IPS-18c (cell line): ENCODE data around the gene RAB3GAP2.
A peak's percentile ranks its signal among the peaks of the same experiment; 100 is the strongest.
"Not testable (repeated sequence)": the region's sequence is repeated elsewhere in the genome, so short reads cannot be mapped to it uniquely, and the experiment has no call there.

Experiments used
- H3K4me3 ChIP-seq: 2 replicates; pipeline ENCODE4 v1.7.0; 2013; ENCODE audit warnings: low read depth, mild to moderate bottlenecking, low read length, moderate library complexity; ENCODE audit not compliant: insufficient read depth
- H3K9me3 ChIP-seq: one replicate; pipeline ENCODE4 v1.6.1; 2013; ENCODE audit warnings: mild to moderate bottlenecking, low read length, moderate library complexity; ENCODE audit not compliant: control insufficient read depth, insufficient read depth

RAB3GAP2 gene

DNA sequence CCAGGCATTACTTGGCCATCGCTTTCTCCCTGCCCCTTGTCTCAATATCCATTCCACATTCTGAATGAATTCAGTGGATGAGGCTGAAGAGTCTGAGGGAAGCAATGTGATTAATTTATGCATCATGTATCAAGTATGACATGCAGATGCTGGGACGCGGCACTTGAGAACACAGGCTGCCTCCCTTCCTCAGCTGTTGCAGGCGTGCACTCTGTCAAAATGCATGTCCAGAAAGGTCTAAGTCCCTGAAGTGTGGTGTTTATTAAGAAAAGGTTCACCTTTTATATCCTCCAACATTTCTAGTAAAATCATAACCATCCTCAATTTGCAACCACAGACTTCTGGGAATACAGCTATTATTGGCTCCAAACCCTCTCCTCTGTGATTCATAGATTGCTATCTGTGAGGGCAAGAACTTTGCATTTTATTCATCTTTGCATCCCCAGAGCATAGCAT is 22.6 kb upstream of the RAB3GAP2 start:
- Histone ChIP-seq H3K9me3 (no peaks in the 10 kb centered on the region), H3K4me3 (no peak overlapping the region)

DNA sequence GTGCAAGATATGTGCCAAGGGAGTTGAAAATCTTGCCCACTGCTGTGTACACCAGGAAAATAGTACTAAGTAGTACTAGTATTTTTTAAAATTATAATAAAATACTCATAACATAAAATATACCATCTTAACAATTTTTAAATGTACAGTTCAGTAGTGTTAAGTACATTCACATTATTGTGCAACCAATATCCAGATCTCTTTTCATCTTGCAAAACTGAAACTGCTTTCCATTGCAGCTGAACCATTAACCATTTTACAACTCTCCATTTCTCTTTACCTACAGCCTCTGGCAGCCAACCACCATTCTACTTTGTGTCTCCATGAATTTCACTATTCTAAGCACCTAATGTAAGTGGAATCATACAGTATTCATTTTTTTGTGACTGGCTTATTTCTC is 19.3 kb upstream of the RAB3GAP2 start:
- no peak overlapping the region for H3K4me3 ChIP-seq

GRCh38 chr1:220290140-220290761 is 18.0 kb upstream of the RAB3GAP2 start:
- H3K9me3 ChIP-seq = no peaks in the 10 kb centered on the region
- no peak overlapping the region for H3K4me3 ChIP-seq

More for the DNA sequence above, 19.3 kb upstream of the RAB3GAP2 start:
- H3K9me3 ChIP-seq = no peaks in the 10 kb centered on the region

GRCh38 chr1:220287129-220287528 is 14.9 kb upstream of the RAB3GAP2 start:
- H3K4me3 ChIP-seq = no peak overlapping the region
- no peaks in the 10 kb centered on the region for H3K9me3 ChIP-seq

DNA sequence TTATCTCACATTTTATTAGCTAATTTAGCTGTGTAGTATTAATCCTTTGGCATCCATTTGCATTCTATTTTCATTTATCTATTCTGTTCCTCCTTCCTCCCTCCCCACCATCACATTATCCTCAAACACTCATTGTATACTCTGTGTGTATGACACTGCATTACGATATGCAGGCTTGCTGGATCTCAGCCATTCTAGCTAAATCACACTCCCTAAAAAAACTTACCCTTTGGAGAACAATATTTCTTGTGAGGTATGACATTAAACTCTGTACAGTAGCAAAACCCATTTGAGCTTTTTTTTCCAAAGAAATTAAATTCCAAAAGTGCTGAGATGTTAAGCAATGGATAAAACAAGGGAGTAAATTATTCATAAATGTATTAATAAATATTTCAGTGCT is 11.4 kb upstream of the RAB3GAP2 start:
- Histone ChIP-seq H3K4me3 (no peak overlapping the region), H3K9me3 (no peaks in the 10 kb centered on the region)

DNA sequence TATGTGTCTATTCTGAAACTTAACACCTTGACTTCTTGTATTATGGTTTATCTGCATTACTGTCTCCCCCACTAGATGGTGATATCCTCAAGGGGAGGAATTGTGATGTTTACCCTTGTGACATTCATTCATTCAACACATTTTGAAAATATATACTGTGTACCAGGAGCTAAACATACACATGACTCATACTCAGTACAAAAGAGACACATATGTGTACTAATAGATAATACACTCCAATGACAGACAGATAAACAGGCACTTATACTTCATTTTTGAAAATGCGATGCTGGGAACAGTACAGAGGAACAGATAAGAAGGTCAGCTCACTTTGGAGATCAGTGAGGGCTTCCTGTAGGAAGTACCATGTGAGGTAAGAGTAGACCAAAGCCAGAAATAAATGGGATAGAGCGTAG is 8.9 kb upstream of the RAB3GAP2 start:
- Histone ChIP-seq H3K4me3 (no peak overlapping the region), H3K9me3 (no peaks in the 10 kb centered on the region)

- Histone ChIP-seq H3K4me3 (no peak overlapping the region), H3K9me3 (no peaks in the 10 kb centered on the region)
Measured at GRCh38 chr1:220280249-220280648, 8.0 kb upstream of the RAB3GAP2 start.

GRCh38 chr1:220278991-220279390 is 6.7 kb upstream of the RAB3GAP2 start:
- Histone ChIP-seq H3K9me3 (no peaks in the 10 kb centered on the region), H3K4me3 (no peak overlapping the region)

DNA sequence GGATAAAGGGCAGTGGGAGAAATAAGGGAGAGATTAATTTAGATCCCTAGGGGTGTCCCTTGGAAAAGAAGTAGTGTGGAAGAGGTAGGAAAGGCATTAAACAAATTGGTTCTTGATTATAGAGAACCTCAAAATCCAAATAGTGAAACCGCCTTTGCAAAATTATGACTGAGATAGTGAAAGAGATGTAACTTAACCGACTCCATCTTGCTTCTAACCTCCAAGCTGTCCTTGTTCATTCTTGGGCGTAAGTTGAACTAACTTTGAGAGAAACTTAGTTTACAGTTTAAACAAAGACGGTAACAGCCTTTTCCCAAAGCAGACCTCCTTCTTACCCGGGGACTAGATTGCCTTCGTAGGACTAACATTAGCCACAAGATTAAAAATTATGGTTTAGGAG is 3.2 kb upstream of the RAB3GAP2 start:
- H3K4me3 ChIP-seq = no peak overlapping the region
- H3K9me3 ChIP-seq = no peaks in the 10 kb centered on the region

- no peaks in the 10 kb centered on the region for H3K9me3 ChIP-seq
Measured at GRCh38 chr1:220274251-220274855, 2.1 kb upstream of the RAB3GAP2 start.

DNA sequence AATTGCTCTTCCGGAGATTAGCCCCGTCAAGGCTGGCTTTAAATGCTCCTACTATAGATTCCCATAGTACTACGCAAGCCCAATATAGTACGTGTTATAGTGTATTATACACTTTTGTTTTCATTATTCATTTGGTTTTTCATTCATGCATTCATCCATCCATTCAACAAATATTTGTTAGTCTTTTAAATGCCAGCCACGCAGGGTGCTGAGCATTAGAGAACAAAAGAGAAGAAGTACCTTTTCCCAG is 513 bp upstream of the RAB3GAP2 start:
- Histone ChIP-seq H3K4me3 (peak overlapping the region; percentile 91), H3K9me3 (no peaks in the 10 kb centered on the region)

More at GRCh38 chr1:220274251-220274855, 2.1 kb upstream of the RAB3GAP2 start:
- H3K4me3 ChIP-seq = no peak overlapping the region

- Histone ChIP-seq H3K9me3 (no peaks in the 10 kb centered on the region), H3K4me3 (peak overlapping the region; percentile 91)
Measured at GRCh38 chr1:220271706-220272046, 577 bp downstream of the RAB3GAP2 start.

DNA sequence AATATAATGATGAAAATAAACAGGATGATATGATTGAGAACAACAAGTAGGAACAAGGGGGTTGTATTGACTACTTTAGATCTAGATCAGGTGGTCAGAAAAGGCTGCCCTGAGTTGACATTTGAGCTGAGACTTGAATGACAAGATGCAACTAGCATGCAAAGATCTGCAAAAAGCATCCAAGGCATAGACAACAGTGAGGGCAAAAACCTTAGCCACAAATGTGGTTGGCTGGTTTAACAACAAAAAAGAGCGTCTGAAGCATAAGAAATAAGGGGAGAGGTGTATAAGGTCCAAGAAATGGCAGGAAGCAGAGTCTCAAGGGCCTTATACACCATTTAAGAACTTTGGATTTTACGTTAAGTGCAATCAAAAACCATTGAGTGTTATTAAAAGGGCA is 3.2 kb downstream of the RAB3GAP2 start:
- Histone ChIP-seq H3K4me3 (no peak overlapping the region; the same call in 1 of the 2 replicates), H3K9me3 (no peaks in the 10 kb centered on the region)

- H3K4me3 ChIP-seq = no peak overlapping the region
- H3K9me3 ChIP-seq = no peaks in the 10 kb centered on the region
Measured at GRCh38 chr1:220267630-220268029, 4.6 kb downstream of the RAB3GAP2 start.

DNA sequence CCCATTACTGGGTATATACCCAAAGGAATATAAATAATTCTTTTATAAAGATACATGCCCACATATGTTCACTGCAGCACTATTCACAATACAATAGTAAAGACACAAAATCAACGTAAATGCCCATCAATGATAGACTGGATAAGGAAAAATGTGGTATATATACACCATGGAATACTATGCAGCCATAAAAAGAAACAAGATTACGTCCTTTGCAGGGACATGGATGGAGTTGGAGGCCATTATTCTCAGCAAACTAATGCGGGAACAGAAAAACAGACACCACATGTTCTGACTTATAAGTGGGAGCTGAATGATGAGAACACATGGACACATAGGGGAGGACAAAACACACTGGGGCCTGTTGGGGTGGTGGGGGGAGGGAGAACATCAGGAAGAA is 12.0 kb downstream of the RAB3GAP2 start:
- not testable (repeated sequence) for H3K9me3 ChIP-seq, H3K4me3 ChIP-seq

GRCh38 chr1:220259756-220260155 is 12.5 kb downstream of the RAB3GAP2 start:
- not testable (repeated sequence) for H3K4me3 ChIP-seq, H3K9me3 ChIP-seq

GRCh38 chr1:220256194-220256593 is 16.1 kb downstream of the RAB3GAP2 start:
- H3K4me3 ChIP-seq, H3K9me3 ChIP-seq: not testable (repeated sequence)

DNA sequence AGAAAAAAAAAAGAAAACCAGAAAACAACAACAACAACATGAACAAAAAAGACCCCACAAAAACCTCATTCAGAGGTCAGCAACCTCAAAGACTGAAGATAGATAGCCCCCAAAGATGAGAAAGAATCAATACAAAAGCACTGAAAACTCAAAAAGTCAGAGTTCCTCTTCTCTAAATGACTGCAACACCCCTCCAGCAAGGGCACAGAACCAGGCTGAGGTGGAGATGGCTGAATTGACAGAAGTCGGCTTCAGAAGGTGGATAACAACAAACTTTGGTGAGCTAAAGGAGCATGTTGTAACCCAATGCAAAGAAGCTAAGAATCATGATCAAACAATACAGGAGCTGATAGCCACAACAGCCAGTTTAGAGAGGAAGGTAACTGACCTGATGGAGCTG is 17.0 kb downstream of the RAB3GAP2 start:
- Histone ChIP-seq H3K4me3 (no peak overlapping the region), H3K9me3 (peaks cover 7% of the 10 kb centered on the region)

DNA sequence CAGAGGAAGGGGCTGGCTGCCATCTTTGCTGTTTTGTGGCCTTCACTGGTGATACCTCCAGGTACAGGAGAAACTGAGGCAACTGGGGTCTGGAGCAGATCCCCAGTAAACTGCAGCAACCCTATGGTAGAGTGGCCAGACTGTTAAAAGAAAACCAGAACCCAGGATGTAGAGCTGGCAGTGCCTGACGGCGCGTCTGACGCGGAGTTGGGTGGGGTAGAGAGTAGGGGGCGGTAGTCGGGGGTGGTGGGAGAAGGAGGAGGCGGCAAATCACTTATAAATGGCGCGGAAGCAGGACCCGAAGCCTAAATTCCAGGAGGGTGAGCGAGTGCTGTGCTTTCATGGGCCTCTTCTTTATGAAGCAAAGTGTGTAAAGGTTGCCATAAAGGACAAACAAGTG is 19.0 kb downstream of the RAB3GAP2 start:
- H3K4me3 ChIP-seq = not testable (repeated sequence)

More for the DNA sequence above, 19.0 kb downstream of the RAB3GAP2 start:
- H3K9me3 ChIP-seq = peaks cover 20% of the 10 kb centered on the region
